OCI-LY7 (cell line): ENCODE results near the gene EPHB1.

Experiments used
- EZH2phosphoT487 ChIP-seq: fragments of 200-600 bp; sonication (generic); IDR thresholded peaks from 2 replicates; pipeline ENCODE4 v1.6.1; 2018; ENCODE audit warnings: low read depth, borderline replicate concordance, mild to moderate bottlenecking, mixed run types, antibody characterized with exemption, low read length, moderate library complexity, mixed read lengths
- TF ChIP-seq, protein P1 (sequence below): fragments of 200-600 bp; sonication (generic); conservative IDR thresholded peaks from 2 replicates; pipeline ENCODE4 v1.5.1; 2014; ENCODE audit warnings: mild to moderate bottlenecking, antibody characterized with exemption, low read length, moderate library complexity, mixed read lengths

DNA sequence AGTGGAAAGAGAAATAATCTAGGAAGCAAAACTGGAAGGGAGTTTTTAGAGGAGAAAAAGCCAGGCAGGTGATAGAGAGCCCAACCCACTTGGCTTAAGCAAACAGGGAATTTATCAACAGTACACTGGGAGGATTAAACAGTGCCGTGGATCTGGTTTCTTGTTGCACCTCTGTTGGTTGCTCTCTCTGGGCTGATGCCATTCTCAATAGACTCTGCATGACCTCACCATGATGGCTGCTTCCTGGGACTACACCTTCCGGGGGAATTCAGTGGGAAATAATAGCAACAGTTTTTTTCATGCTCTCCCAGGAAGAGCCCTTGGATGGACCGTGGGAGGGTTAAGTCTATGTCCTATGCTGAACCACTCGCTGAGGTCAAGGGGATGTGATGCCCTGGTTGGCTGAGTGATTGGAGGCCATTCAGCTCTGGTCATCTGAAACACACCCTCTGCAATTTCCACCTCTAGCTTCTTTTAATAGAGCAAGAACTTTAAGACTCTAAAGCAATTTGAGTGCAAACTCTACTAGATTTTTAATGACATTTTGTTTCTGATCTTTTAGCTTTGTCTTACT lies 74.2 kb downstream of the EPHB1 start:
- TF ChIP-seq, protein P1, sequence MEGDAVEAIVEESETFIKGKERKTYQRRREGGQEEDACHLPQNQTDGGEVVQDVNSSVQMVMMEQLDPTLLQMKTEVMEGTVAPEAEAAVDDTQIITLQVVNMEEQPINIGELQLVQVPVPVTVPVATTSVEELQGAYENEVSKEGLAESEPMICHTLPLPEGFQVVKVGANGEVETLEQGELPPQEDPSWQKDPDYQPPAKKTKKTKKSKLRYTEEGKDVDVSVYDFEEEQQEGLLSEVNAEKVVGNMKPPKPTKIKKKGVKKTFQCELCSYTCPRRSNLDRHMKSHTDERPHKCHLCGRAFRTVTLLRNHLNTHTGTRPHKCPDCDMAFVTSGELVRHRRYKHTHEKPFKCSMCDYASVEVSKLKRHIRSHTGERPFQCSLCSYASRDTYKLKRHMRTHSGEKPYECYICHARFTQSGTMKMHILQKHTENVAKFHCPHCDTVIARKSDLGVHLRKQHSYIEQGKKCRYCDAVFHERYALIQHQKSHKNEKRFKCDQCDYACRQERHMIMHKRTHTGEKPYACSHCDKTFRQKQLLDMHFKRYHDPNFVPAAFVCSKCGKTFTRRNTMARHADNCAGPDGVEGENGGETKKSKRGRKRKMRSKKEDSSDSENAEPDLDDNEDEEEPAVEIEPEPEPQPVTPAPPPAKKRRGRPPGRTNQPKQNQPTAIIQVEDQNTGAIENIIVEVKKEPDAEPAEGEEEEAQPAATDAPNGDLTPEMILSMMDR: no peak
- TF ChIP-seq EZH2phosphoT487: no peak
